GM18511 (cell line): Measurements from ENCODE around the gene PNCK.

Source experiments
- ATAC-seq: cut with Tn5 transposase; IDR thresholded peaks from one replicate; pipeline ENCODE4 v1.9.1; 2021; ENCODE audit warnings: mild to moderate bottlenecking, moderate library complexity; ENCODE audit not compliant: unreplicated experiment

Gene PNCK

DNA sequence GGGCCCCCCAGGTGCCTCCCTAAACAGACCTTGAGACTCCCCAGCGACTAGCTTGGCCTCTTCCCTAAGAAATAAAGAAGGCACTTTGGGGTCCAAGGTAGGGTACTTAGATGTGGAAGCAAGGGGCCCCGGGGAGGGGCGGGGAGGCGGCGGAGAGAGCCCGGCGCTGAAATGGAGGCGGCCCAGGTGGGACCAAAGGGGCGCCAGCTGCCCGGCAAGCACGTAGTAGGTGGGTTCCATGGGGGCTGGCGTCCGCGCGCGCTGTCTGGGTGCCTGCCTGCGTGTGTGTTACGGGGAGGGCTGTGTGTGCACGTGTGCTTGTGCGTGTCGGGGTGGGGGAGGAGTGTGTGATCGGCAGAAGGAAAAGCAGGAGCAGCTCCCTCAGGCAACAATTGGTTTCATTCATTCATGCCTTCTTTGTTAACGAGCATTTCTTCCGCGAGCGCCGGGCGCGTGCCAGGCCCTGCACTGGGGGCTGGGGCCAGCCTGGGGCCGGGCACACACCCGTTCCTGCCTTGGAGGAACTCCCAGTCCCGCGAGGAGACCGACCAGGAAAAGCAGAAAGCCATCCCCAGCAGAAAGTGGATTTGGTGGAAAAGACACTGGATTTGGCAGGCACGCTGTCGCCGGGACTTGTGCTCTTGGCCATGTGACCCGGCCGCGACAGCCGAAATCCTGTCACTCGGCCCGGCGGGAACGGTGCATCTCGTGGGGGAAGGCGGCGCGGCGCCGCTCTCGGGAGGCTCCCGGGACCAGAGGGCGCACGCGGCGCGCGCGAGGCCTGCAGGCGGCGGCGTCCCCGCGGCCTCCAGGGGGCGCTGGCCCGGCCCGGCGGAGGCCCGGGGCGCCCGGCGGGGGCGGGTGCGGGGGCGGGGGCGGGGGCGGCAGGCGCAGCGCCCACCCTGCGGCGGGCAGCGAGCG lies 29.9 kb downstream of the PNCK start:
- ATAC-seq: no peak

GRCh38 chrX:153642655-153643430 lies 30.8 kb downstream of the PNCK start:
- no peak for ATAC-seq

DNA sequence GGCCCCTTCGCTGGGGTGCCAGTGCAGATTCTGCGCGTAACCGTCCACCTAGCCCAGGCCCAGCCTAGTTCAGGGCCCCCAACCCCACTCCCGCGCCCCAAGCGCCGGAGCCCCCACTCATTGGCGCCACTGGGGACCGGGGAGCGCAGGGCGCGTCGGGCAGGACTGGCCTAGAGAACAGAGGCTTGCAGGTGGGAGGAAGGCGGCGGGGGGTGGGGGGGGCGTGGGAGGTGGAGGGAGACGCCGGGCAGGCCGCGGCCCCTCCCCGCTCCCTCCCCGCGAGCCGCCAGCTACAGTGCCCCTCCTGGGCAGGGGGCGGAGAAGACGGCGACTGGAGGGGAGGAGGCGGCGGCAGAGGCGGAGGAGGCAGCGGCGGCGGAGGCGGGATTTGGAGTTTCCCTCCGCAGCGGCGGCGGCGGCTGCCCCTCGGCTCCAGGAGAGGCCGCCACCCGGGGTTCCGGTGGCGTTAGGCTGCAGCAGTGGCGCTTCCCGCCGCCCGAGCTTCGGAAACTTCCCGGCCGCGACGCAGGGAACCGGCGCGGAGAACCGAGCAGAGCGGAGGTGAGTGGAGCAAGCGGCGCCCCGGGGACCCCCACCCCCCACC lies 31.5 kb downstream of the PNCK start:
- ATAC-seq: no peak

DNA sequence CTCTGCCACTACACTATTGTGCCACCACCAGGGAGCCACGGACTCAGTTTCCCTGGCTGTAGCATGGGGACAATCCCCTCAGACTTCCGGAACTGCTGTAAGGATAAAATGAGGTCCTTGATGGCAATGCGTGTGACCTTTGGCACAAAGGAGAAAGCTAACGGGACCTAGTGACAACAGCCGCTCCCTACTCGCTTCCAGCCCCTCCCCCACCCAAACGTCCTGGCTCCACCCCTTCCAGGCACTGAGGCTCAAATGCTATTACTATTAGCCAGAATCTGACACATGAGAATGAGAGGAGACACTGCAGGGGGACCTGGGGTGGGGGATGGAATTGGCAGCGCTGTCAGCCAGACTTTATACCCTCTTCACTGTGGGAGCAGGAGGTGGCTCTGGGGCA lies 32.0 kb downstream of the PNCK start:
- no peak for ATAC-seq

DNA sequence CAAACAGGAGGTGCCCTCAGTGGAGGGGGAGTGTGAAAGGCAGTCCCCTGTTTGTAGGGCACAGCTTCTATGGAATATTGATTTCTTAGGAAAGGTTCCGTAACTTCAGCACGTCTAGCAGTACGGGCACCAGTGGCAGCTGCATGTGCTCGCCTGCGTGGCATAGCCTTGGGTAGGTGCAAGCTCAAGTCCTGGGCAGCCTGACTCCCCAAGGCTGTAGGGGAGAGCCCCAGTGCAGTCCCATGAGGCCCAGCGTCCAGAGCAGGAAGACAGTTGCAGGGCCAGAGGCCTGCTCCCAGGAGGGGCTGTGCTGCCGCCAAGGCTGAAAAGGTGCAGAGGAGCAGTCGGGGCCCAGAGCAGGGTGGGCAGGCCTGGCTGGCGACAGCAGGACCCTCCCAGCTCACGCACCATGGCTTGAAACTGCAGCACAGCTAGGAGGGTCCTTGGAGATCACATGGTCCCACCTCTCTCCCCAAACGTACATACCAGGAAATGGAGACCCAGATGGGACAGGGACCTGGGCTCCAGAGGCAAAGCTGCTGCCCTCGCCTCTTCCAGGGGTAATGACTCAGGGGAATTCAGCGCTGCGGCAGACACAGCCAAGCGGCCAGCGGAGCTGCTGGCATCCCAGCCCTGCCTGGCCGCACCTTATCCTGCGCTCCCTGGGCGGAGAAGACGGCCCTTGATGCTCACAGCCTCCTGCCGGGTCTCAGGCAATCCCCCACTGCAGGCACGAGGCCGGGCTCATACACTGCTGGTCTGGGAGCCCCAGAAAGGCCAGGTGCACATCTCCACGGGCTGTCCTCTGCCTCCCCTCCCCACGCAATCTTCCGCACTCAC lies 32.7 kb downstream of the PNCK start:
- no peak for ATAC-seq

DNA sequence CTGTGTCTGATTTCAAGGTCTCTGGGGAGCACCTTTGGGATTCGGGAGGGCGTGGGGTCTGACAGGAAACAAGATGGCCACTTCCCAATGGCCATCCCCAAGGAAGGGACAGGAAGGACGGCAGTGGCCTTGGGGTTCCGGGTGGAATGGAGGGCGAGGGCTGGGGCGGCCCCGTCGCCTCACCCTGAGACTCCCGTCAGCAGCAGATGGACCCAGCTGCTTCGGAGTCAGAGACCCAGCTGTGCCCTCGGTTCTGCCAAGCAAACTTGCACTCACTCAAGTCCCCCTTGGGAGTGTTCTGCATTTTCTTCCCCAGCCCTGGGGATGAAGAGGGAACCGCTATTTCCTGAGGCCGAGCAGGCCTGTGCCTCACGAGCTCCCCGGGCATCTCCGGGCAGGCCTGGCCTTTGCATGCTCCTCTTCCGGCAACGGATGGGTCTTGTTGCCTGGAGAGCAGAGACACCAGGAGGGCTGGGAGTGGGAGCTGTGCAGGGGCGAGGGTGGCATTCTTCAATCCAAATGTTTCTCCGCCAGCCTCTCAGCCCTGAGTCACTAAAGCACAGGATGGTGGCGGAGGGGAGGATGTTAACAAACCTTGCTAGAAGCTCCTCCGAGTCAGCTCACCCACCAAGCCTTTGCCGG lies 33.4 kb downstream of the PNCK start:
- ATAC-seq: no peak

DNA sequence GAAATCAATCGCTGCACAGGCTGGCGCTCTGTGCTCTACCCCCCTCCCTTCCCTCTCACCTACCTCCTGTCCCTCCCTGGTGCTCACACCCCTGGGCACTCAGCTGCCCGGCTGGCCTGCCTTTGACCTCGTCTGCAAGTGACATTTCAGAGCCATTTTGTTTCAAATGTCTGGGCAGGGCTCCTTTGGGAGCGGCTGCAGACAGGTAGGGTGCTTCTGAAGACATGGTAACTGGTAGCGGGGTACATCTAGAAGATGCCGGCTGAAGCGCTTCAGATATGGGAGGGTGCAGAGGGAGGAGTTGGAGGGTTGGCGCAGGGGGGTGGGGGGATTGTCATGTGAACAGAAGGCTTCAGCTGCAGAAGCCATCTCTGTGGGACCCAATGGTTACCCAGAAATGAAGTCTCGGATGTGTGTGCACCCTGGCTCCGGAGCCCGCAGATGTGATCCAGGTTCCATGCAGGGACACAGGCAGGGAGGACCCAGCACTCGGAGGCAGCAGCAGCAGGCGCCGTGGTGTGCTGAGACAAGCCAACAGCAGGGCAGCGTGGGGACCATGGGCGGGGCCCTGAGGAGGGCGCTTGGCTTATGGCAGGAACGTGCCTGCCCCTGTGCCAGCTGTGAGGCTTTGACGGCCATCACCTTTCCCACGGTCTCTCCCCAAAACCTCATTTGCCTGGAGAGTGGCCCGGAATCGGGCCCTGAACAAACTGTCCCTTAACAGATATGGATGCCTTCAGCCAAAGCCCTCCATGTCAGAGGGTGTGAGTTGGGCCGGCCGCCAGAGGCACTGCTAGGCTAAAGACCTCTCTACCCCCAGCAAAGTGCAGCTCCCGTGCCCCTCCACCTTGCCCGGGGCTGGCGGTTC lies 34.2 kb downstream of the PNCK start:
- no peak for ATAC-seq

DNA sequence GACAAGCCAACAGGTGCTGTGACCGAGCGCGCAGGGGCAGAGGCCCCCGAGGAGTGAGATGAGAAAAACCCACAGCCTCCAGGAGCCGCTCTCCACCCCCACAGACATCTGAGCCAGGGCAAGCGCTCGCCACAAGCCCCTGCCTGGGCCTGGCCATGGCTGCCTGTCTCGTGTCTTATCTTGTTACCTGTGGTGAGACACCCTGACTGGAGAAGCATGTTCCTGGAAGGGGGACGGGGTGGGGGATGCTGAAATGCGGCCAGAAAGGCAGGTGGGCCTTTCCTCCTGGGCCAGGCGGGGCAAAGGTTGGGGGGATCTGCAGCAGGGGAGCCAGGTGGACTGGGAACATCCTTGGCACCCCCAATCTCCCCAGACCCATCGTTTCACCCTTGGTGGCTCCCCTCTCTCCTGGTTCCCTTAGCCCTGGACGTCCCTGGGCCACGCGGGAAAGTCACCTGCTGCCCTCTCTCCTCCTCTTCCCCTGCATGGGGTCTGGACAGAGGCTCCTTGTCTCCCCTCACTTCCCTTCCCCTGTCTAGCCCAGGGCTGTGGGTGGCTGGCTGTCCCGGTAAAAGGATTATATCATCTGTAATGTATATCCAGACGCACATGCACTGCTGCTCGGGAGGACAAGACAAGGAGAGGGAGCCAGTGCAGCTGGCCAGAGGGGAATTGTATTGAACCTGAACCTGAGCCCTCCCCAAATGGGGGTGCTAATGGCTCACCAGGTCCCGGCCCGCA lies 35.0 kb downstream of the PNCK start:
- ATAC-seq: no peak

DNA sequence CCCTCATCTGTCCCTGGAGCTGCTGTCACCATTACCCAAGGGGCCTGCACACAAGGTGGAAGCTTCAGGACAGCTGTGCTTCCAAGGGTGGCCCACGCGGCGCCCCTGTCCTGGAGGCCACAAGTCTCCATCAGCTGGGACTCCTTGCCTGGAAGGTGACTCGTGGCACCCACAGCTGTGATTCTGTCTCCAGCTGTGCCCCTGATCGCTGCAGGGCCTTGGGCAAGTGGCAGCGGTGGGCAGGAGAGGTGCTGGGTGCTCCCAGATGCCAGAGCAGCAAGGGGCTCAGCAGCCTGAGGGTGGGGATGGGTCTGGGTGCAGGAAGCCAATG lies 35.6 kb downstream of the PNCK start:
- ATAC-seq: no peak

DNA sequence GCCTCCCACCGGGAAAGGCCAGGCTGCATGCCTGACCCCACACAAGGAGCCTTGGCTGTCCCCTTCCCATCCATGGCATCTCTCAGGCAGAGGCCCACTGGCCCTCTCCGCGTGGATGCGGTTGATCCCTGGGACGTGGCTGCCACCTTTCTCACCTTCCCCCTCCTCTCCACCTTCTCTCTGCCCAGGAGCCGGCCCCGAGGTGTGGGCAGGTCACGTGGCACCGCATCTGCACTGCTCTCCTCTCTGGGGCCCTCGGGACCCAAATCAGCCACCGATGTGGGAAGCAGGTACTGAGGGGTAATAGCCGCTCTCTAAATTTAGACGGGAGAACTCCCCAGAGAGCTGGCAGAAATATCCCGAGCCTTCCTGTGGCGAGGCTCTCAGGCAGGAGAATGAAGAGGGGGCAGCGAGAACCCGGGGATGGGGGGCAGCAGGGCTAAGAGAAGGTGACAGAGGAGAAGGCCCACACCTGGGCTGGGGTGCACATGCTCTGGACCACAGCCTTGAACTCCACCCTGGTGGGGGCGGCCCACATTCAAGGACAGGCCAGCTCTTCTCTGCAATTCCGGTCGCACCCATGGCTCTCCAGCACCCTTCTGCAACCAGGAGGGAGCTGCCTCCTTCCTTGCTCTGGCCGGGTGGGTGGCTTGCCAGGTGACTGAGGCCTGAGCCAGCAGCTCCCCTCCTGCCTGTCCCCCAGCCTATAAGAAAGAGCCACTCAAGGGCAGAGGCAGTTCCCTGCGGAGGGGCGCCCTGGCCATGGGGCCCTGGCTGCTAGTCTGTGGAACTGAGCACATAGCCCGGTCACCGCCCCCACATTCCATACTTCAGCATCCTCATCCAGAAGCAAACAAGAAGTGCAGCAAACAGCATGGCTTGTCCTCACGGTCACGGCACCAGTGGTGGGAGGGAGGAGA lies 36.2 kb downstream of the PNCK start:
- ATAC-seq: no peak

GRCh38 chrX:153636716-153637115 lies 36.9 kb downstream of the PNCK start:
- ATAC-seq: no peak

DNA sequence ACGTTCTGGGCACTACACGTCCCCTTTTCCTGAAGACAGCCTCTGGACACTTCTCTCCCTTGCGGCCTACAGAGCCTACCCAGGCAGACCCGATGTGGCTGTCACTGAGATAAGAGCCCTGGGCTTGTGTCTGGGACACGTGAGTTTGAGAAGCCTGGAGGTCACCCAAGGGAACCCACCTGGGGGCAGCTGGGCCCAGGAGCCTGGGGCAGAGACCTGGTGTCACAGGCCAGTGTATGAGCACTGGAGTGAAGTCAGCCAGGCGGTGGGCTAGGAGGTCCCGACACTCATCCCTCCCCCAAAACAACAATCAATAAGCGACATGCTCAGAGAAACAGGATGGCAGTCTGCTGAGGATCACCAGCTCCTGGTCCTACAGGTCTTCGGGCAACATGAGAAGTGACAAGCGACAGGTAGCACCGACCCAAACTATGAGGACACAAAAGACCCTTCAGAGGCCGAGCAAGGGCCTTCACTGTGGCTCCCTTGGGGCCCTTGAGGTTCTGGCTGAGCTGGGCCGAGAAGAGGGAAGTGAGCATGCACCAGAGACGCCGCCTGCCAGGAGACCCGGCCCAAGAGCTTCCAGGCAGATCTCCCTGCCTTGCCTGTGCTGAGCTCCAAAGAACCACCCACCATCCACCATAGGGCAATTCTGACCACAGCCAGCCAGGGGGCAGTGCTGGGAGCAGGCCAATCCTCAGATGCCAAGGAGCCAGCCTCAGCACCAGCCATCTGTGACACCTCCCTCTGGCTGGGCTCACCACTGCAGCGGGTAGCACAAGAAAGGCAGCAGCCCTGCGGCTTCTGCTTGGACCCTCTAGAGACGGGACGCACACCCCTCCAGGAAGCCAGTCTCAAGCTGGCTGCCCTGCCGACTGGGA lies 37.6 kb downstream of the PNCK start:
- no peak for ATAC-seq

GRCh38 chrX:153635388-153635787 lies 38.2 kb downstream of the PNCK start:
- ATAC-seq: no peak

DNA sequence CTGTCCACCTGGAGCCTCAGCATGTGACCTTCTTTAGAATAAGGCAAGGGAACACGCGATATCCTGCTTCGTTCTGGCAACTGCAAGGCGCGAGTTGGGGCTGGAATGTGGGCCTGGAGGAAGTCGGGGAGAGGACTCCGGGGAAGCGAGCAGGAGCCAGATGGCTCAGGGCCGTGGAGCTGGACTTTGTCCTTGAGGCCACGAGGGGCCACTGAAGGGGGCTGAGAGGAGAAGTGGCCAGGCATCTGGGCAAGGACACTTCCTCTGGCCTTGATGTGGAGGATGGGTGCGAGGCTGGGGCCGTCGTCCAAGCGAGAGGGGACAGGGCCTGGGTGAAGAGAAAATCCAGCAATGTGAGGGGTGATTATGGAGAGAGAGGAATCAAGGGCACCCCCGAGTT lies 38.8 kb downstream of the PNCK start:
- ATAC-seq: no peak

DNA sequence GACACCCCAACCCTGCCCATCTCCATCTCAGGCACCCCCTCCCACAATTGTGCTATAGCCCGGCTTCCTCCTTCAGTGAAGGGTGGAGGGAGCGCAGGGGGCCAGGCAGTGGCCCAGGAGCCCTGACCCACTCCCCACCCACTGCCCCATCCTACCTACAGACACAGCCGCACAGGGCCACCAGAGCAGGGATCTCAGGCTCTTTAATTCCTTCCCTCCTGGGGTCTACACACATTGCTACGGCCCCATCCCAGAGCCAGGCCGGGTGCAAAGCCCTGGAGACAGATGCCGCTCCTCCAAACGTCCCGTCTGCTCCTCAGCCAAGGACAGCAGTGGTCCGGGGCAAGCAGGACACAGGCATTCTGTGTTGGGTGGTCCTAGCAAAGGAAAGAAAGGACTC lies 39.4 kb downstream of the PNCK start:
- ATAC-seq: no peak

DNA sequence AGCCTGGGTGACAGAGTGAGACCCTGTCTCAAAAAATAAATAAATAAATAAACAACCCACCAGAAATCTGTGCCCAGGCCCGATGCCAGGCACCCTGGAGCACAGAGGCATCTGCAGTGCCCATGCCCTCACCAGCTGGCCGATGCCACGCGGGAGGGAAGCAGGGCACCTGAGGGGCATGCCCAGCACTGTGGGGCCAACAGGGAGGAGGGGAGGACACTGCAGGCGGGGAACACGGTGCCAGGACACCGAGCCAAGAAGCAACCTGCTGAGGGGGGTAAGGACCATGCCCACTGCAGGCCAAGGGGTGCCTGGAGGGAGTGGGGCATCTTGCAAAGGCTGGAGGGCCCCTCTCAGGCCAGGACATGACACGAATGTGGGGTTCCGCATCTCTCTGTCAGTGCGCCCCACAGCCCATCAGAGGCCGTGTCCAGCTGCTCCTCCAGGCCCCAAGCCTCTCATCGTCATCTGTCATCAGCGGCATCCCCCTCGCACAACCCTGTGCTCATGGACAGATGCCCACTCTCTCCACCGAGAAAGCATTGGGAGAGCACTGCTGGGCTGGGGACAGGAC lies 39.9 kb downstream of the PNCK start:
- ATAC-seq: no peak
